Suppressor macrophage treated with lipopolysaccharide for 4 hours (primary cell): ENCODE measurements around the gene MYH6.
"Not testable (repeated sequence)": the region's sequence is repeated elsewhere in the genome, so short reads cannot be mapped to it uniquely, and the experiment has no call there.

ENCODE experiments used
- DNase-seq: peaks from one replicate; pipeline ENCODE4 v3.0.0-alpha.2; 2020

Gene MYH6

DNA sequence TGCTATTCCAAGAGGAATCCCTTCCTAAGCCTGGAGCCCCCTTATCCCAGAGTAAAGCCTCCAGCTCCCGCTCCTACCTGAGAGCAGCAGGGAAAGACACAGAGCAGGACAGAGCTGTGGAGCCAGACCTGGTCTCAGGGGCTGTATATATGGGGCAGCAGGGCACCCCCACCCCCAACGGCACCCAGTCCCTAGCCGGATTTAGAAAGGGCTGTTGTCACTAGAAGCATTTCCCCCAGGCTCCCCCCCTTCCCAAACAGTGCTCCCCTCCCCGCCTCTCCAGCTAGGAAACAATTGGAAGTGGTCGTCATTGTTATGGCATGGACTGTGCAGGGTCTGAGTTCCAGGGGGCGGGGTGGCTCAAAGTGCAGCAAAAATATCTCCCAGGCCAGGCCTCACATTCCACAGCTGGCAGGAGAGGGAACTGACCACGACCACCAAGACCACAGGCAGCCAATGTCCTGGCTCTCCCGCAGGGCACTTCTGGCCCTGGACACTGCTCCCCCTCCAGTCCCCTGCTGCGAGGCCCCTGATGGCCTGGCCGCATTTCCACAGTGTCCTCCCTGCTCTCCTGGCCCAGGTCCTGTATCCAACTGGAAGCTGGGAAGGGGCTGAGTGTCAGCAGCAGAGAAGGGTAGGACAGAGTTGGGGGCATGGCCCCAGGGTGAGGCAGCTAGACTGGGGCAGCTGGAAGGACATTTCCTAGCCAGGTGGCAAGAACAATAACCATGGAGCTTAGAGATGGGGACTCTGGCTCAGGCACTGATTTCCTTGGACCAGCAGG lies 27.7 kb upstream of the MYH6 start, which contains the start of gene MYH7:
MYH7 (minus strand) TSS at position 118 of the 784 bp plus-strand sequence. CDS start 1,928 bp downstream, outside the sequence.
- DNase-seq = no peak

DNA sequence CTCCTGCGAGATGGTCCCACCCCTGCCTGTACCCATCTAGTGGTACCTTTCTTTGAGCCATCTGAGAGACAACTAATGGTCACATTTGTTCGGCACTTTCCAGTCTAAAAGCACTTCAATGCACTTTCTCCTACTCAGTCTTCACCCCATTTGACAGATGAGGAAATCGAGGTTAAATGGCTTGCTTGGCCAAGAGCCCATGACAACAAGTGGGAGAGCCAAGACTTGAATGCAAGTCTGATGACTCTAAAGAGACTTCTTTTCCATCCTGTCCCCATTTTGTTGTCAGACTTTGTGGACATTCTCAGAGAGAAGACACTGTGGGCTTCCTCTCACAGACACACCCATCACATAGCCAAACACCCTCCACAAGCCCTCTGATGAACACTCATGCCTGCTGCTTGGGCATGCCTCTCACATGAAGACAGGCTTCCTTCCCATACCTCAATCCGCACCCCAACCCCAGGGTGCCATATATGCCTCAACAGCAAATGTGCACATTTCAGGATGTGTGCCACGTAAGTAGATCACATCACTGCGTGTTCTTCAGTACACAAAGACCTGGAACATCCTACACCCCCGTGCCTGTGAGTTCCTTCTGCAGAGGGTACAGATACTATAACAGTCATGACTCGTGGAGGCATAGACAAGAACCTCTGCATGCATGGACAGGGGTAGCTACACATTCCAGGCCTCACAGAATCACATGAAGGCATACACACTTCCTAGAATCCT lies 26.6 kb upstream of the MYH6 start:
- DNase-seq = no peak

DNA sequence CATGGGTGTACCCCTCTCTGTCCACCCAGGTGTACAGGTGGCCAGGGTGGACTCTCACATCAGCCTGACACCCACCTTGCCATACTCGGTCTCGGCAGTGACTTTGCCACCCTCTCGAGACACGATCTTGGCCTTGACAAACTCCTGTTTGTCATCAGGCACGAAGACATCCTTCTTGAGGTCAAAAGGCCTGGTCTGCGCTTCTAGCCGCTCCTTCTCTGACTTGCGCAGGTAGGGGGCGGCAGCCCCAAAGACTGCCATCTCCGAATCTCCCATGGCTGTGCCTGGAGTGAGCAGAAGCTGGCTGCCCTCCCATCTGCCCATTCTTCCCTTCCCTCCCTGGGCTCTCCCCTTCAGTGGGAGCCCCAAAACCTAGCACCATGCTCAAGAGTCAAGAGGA lies 25.4 kb upstream of the MYH6 start:
- DNase-seq = no peak

DNA sequence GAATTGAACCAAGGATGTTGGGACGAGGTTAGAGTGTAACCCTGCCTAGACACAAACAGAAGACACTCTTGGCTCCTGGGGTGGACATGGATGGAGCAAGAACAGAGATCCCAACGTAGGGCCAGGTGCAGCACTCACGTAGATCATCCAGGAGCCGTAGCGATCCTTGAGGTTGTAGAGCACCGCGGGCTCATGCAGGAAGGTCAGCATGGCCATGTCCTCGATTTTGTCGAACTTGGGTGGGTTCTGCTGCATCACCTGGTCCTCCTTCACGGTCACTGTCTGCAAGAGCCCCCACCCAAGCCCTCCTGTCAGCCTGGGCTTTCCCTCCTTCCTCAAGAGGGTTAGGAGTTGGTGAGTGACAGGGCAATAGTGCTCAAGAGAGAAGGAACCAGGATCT lies 24.9 kb upstream of the MYH6 start:
- DNase-seq = no peak

DNA sequence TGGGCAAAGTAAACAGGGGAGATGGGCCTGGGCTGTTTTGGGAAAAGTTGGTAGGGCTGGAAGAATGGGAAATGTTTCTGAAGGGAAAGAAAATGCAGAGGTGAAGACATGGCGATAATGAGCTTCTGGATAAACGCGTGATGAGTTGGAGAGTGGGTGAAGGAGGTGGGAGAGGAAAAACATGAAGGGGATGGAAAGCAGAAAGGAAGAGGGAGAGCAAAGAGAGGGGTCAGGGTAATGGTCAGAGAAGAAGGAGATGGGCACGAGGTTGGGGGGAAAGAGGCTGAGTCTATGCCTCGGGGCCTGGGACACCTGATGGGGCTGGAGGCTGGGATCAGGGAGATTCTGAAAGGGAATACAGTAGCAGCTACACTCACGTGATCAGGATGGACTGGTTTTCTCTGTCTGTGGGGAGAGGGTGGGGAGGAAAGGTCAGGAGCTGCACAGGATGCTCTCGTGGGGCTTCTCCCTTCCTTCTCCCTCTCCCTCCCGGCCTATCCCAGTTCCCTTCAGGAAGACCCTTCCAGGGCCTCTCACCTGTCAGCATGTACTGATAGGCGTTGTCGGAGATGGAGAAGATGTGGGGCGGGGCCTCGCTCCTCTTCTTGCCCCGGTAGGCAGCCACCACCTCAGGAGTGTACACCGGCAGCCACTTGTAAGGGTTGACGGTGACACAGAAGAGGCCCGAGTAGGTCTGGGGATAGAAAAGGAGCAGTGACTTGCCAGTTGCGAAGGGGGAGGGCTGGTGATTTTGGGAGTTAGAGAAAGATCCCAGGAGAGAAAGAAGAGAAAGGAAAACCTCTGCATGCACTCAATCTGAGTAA lies 24.2 kb upstream of the MYH6 start:
- DNase-seq = no peak

DNA sequence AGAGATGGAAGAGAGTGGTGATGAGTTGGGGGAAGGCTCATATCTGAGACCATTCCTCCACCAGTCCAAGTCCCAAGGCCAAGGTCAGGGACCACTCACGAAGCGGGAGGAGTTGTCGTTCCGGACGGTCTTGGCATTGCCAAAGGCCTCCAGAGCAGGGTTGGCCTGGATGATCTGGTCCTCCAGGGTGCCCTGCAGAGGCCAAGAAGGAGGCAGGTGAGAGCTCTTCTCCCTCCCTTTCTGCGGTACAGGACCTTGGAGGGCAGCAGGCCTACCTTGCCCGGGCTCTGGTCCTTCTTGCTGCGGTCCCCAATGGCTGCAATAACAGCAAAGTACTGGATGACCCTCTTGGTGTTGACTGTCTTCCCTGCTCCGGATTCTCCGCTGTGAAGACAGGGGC lies 23.4 kb upstream of the MYH6 start:
- DNase-seq = no peak

DNA sequence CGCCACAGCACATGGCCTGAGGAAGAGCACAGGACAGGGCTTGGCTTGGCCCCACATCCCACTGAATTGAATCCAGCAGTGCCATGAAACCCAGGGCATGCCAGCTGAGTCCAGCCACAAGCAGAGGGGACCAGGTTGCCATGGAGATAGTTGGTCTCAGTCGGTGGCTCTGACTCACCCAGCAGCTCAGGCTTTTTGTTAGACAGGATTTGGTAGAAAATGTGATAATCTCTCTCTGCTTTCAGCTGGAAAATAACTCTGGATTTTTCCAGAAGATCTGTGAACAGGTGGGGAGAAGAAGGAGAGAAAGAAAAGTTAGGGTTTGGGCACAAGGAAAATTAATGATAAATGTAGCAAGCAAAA lies 22.6 kb upstream of the MYH6 start:
- no peak for DNase-seq

DNA sequence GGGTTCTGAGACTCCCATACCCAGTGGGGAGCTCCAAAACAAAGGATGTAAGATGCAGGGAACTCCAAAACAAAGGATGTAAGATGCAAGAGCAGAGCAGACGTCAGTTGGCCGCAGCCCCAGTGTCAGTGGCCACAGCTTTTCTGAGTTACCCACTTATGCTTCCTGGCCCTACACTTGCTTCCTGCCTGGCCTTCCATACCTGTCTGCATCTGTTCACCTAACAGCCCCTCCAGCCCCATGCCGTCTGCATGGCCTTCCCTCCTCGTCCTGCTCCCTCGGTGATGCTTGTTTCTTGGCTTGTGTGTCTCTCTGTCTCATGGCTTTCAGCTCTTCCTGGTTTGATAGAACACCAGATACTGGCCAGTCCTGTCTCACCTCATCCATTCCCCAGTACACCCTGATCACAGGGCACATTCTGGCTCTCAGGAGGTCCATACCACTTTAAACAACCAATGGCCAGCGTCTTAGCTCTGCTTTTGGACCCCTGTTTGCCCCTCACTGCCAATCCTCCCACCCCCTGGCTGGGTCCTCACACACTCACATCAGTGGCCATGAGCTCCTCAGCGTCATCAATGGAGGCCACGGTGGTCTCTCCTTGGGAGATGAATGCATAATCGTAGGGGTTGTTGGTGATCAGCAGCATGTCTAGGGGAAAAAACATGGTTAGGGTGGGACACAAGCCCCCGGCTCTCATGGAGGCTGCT lies 22.1 kb upstream of the MYH6 start:
- DNase-seq = no peak

DNA sequence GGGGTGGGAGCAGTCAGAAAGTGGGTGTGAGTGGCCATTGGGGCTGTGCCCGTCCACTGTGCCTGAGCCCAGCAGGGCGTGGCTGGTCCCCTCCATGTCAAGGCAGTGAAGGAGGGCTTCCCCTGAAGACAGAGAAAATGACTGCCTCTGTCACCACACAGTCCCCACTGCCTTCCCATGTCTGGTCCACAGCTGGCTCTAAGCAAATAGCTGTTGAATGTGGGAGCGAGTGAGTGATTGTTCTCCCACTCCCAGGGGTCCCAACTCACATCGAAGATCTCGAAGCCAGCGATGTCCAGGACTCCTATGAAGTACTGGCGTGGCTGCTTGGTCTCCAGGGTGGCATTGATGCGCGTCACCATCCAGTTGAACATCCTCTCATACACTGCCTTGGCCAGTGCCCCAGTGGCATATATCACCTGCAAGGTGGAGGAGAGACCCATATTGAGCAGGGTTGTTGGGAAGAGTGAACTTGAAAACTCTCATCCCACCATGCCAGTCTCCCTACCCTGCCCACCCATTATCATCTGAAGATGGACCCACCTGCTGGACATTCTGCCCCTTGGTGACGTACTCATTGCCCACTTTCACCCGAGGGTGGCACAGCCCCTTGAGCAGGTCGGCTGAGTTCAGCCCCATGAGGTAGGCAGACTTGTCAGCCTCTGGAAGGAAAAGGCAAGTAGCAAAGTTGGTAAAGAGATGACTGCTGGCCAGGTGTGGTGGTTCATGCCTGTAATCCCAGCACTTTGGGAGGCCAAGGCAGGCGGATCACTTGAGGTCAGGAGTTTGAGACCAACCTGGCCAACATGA lies 20.8 kb upstream of the MYH6 start:
- DNase-seq = no peak

DNA sequence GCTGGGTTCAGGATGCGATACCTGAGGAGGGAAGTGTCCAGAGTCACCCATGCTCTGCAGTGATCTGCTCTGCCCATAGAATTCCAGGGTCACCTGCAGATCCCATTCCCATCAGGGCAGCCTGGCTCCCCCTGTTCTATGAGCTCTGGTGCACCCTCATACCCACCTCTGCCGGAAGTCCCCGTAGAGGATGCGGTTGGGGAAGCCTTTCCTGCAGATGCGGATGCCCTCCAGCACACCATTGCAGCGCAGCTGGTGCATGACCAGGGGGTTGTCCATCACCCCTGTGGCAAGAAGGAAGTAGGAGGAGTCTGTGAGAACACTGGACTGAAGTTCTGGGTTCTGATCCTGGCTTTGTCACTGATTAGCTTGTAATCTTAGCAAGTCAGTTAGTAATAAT lies 17.7 kb upstream of the MYH6 start:
- DNase-seq = not testable (repeated sequence)

DNA sequence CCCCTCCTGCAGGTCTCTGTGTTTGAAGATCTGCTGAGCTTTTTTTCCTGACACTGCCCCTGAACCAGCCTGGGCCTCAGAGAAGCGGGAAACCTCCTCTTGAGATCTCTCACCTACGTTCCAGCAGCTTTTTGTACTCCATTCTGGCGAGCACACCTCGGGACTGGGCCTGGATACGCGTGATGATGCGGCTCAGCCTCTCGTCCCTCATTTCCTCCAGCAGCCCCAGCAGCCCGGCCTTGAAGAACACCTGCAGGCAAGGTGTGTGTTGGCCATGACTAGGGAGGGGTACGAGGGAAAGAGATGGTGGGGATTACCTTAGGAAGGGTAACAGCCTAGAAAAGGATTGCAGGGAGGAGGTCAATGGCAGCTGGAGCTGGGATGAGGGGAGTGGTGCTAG lies 17.1 kb upstream of the MYH6 start:
- DNase-seq = no peak

DNA sequence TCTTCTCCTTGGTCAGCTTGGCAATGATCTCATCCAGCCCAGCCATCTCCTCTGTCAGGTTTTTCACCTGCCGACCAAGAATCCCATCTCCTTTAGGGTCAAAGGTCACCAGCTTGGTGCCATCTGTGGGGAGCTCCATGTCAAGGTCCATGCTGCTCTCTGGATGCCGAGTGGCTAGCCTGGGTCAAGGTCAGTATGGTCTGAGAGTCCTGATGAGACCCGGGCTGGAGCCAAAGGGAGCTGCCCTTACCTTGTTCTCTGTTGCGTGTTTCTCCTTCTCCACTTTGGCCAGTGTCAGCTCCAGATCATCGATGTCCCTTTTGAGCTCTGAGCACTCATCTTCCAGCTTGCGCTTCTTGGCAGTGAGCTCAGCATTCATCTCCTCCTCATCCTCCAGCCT lies 15.6 kb upstream of the MYH6 start:
- no peak for DNase-seq

DNA sequence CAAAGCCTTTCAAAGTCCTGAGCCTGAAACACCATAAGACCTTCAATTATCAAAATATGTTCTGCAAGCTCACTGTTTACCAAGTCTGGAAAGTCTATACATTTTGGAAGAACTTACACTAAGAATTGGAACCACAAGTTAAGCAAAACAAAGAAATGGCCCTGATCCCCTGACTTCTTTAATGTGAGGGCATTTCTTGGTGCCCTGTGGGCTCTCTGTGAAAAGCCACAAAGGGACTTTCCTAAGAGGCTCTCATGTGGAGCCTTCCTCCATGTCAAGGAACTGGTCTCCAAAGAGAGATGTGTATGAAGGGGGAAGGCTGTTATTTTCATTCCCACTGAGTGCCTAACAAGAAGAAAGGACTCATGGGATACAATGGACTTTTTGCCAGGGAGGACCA lies 13.5 kb upstream of the MYH6 start:
- DNase-seq = no peak

DNA sequence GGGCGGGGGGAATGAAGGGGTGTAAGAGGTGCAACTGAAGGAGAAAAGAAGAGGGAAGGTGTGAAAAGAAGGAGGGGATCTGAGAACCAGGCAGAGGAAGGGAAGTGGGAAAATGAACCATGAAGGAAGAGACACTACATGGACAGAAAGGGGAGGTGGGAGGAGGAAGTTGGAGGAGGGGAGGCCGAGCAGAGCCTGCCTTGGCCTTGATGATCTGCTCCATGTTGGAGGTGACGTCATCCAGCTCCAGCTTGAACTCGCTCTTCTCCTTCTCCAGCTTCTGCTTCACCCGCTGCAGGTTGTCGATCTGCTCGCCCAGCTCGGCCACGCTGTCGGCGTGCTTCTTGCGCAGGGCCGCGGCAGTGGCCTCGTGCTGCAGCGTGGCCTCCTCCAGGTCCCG lies 11.6 kb upstream of the MYH6 start:
- DNase-seq = not testable (repeated sequence)

DNA sequence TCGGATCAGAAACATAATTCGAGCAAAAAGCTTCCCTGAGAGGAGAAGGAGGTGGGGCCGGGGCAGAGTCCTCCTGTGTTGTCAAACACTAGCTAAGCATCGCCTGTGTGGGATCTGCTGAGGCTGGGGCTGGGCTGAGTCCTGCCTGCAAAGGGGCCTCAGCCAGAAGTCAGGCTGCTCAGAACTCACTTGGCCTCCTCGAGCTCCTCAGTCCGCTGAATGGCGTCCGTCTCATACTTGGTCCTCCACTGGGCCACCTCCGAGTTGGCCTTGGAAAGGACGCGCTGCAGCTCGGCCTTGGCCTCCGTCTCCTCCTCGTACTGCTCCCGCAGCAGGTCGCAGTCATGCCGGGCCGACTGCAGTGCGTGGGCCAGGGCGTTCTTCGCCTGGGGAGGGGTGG lies 9.9 kb upstream of the MYH6 start:
- no peak for DNase-seq

DNA sequence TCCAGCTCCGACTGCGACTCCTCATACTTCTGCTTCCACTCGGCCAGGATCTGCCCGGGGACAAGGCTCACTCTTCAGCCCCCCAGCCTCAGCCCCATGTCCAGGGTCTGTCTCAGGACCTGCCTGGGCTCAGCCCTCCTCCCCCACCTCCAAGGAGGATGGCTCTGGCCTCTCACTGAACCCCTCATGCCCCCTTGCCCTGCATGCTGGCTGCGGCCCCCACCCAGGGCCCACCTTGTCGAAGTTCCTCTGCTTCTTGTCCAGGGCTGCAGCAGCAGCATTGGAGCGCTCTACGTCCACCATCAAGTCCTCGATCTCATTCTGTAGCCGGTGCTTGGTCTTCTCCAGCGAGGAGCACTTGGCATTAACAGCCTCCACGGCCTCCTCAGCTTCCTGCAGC lies 9.2 kb upstream of the MYH6 start:
- not testable (repeated sequence) for DNase-seq

DNA sequence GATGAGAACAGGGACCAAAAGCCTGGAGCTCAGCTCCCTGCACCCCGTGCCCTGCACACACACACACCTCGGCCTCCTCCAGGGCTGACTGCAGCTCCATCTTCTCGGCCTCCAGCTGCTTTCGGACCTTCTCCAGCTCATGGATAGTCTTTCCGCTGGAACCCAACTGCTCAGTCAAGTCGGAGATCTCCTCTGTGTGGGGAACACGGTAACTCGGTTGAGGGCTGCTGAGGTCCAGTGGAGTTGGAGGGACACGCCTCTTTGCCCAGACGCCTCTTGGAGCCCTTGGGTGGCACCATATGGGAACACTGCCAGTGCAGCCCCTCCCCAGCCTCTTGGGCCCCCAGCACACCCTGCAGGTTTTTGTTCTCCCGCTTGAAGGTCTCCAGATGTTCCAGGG lies 8.7 kb upstream of the MYH6 start:
- DNase-seq = no peak

DNA sequence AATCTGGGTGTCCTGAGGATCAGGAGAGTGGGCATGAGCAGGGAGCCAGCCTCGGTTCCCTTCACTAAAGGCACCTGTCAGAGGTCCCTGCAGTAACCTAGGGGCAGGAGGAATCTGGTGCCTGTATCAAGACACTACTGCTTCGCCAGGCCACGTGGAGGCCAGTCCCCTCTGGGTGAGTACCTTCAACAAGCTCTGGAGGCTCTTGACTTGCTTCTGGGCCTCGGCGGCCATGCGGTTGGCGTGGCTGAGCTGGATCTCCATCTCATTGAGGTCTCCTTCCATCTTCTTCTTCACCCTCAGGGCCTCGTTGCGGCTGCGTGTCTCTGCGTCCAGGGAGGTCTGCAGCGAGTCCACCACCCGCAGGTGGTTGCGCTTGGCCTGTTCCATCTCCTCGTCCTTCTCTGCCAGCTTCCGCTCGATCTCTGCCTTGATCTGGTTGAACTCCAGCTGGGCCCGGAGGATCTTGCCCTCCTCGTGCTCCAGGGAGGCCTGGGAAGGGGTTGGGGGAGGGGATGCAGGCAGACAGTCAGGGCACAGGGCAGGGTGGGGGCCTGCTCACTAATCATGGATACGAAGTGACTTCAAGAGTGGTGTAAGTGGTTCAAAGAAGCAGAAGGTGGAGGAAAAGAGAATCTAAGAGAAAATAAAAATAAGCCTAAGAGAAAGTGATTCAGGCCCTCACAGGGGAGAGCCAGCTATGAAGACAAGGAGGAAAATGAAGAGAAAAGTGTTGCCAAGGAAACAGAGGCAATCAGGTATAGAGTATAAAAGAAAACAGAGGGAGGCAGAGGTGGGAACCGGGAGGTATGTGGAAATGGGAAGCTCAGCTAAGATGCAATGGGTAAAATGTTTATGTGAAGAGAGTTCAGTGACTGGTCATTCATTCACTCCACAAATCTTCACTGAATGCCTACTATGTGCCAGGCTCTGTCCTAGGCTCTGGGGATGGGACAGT lies 8.0 kb upstream of the MYH6 start:
- no peak for DNase-seq

DNA sequence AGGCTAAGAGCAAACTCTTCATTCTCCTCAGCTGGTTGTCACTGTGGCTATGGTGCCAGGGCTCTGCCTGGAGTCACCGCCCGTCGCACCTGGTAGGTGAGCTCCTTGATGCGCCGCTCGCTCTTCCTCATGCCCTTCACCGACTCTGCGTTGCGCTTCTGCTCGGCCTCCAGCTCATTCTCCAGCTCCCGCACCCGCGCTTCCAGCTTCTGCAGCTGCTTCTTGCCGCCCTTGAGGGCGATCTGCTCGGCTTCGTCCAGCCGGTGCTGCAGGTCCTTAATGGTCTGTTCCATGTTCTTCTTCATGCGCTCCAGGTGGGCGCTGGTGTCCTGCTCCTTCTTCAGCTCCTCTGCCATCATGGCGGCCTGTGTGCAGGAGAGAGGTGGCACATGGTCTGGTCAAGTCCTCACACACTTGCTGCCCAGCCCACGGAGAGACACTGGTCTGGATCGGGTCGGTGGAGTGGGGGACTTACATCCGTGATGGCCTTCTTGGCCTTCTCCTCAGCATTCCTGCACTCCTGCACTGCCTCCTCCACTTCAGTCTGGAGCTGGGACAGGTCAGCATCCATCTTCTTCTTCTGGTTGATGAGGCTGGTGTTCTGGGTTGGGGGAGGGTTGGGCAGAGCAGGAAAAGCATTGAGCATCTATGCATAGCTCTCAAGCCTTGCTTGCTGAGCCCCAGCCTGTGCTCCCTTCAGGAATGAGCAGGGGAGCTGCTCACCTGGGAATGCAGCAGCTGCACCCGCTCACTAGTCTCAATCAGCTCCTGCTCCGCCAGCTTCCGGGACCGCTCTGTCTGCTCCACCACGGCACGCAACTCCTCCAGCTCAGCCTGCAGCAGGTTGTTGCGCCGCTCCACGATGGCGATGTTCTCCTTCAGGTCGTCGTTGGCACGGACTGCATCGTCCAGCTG lies 7.1 kb upstream of the MYH6 start:
- no peak for DNase-seq

DNA sequence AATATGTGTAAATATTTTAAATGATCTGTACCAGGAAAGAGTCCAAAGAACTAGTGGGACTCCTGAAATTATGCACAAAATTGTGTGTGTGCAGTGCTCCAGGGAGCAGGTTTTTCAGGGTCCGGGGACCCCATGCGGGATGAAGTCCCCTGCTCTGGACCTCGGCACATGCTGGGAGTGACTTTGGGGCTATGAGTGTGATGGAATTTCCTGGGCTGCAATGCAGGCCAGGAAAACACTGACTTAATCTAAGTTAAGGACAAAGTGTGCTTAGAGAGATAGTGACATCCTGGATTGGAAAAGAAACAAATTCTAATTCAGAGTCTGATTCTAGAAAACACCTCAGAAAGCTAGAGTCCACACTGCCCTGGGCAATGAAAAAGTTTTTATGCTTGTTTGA lies 6.2 kb upstream of the MYH6 start:
- DNase-seq = no peak
